Stimulated activated CD8-positive, alpha-beta memory T cell treated with anti-CD3 and anti-CD28 coated beads, Interleukin-12 subunit alpha, Interleukin-12 subunit beta, amount 100 ng/mL, for 24 hours (primary cell): ENCODE data around the gene HIF1AN.
"Not testable (repeated sequence)": the region's sequence is repeated elsewhere in the genome, so short reads cannot be mapped to it uniquely, and the experiment has no call there.

Source experiments
- DNase-seq: peaks from one replicate; pipeline ENCODE4 v3.0.0-alpha.2; 2020; ENCODE audit errors: extremely low read depth

Gene HIF1AN

GRCh38 chr10:100567249-100567648 is 31.5 kb downstream of the HIF1AN start:
- no peak for DNase-seq

- no peak for DNase-seq
These were observed 32.1 kb downstream of the HIF1AN start for GRCh38 chr10:100567826-100568225.

- no peak for DNase-seq
These were observed 33.2 kb downstream of the HIF1AN start for GRCh38 chr10:100568912-100569311.

GRCh38 chr10:100569687-100570481 is 34.1 kb downstream of the HIF1AN start:
- no peak for DNase-seq

- DNase-seq: no peak
These were observed 34.8 kb downstream of the HIF1AN start for GRCh38 chr10:100570506-100570905.

GRCh38 chr10:100571084-100571856 is 35.5 kb downstream of the HIF1AN start:
- no peak for DNase-seq

- not testable (repeated sequence) for DNase-seq
These were observed 39.4 kb downstream of the HIF1AN start for GRCh38 chr10:100575146-100575545.

- DNase-seq: no peak
These were observed 40.0 kb downstream of the HIF1AN start for GRCh38 chr10:100575585-100576281.

GRCh38 chr10:100576282-100576635 is 40.5 kb downstream of the HIF1AN start:
- DNase-seq: no peak

GRCh38 chr10:100579261-100580090 is 43.7 kb downstream of the HIF1AN start:
- no peak for DNase-seq

GRCh38 chr10:100586959-100587358 is 51.2 kb downstream of the HIF1AN start:
- DNase-seq: no peak

- no peak for DNase-seq
These were observed 62.4 kb downstream of the HIF1AN start for GRCh38 chr10:100598166-100598565.

- DNase-seq: no peak
These were observed 64.5 kb downstream of the HIF1AN start for GRCh38 chr10:100600218-100600617.

- no peak for DNase-seq
These were observed 71.7 kb downstream of the HIF1AN start for GRCh38 chr10:100607439-100607838.
